Measurements from ENCODE around the gene ANKZF1.
A peak's percentile ranks its signal among the peaks of the same experiment; 100 is the strongest.

ANKZF1 gene

DNA sequence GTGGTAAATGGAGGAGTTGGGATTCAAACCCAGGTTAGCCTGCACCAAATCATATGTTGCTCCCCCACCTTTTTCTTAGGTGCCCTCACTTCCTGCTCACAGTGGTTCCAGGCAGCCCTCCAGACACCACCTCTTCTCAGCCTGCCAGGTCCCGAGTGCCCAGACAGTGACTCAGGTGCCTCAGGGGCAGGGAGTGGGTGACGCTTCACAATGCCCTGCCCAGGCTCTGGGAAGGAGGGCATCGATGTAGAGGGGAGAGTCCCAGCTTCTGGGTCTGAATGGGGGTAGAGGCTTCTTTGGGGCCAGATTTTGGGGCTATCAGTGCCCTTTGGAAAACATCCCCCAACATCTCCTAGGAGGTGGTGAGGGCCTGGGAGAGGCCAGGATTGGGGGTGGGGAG, 44.3 kb downstream of the ANKZF1 start:
- Histone ChIP-seq H3K36me3 (ENCODE audit: insufficient read depth, low read length) (no peaks in the 10 kb centered on the region), H3K27ac (ENCODE audit: low read length) (no peak overlapping the region), H3K9ac (ENCODE audit: low read depth, low read length) (no peak overlapping the region), H2AFZ (ENCODE audit: low read depth, low read length) (no peak overlapping the region), H3K79me2 (ENCODE audit: insufficient read depth, low read length) (no peaks in the 10 kb centered on the region), H3K27me3 (ENCODE audit: insufficient read depth, low read length, poor library complexity) (peaks cover 12% of the 10 kb centered on the region), H4K20me1 (ENCODE audit: insufficient read depth, low read length) (peaks cover 4% of the 10 kb centered on the region; the same call in 1 of the 2 replicates), H3K4me3 (ENCODE audit: low read depth in 1 of 2, low read length in 2 of 2) (no peak overlapping the region), H3K9me3 (ENCODE audit: insufficient read depth, low read length, severe bottlenecking) (no peaks in the 10 kb centered on the region), H3K4me2 (ENCODE audit: insufficient read depth, low read length) (no peak overlapping the region), H3K4me1 (ENCODE audit: insufficient read depth, low read length) (peaks cover 16% of the 10 kb centered on the region)
- DNase-seq (no peak), ATAC-seq (ENCODE audit: insufficient read depth, low read depth) (no peak)
- TF ChIP-seq, protein P1, sequence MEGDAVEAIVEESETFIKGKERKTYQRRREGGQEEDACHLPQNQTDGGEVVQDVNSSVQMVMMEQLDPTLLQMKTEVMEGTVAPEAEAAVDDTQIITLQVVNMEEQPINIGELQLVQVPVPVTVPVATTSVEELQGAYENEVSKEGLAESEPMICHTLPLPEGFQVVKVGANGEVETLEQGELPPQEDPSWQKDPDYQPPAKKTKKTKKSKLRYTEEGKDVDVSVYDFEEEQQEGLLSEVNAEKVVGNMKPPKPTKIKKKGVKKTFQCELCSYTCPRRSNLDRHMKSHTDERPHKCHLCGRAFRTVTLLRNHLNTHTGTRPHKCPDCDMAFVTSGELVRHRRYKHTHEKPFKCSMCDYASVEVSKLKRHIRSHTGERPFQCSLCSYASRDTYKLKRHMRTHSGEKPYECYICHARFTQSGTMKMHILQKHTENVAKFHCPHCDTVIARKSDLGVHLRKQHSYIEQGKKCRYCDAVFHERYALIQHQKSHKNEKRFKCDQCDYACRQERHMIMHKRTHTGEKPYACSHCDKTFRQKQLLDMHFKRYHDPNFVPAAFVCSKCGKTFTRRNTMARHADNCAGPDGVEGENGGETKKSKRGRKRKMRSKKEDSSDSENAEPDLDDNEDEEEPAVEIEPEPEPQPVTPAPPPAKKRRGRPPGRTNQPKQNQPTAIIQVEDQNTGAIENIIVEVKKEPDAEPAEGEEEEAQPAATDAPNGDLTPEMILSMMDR (IDR thresholded peaks at IDR 0.05; ENCODE audit: borderline replicate concordance, extremely low read depth, low read length, poor library complexity, severe bottlenecking), result no peak
- no peak for TF ChIP-seq EZH2 (IDR thresholded peaks at IDR 0.05; ENCODE audit: borderline replicate concordance, low read depth, low read length, severe bottlenecking)

DNA sequence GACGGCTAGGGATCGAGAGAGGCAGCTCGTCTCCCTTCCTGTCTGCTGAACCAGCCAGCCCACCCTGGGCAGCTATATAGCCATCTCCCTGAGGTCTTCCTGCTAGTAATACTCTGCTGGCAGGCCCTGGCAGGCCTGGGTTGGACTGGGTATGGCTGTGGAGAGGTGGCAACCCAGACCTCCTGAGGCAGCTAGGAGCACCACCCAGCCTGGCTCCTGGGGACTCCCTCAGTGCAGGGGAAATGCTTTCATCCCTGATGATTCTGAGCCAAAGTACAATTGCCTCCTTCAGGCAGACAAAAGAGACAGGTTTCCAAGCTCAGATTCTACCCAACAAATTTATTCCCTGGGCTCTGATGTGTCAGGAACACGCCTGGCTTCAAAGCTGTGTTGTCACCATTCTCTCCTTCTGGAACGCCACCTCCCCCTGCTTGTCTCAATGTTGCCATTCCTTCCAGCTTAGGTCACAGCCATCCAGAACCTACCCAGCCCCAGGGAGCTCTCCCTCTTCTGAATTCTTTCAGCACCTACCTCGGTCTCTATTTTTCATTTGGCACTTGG, 44.8 kb downstream of the ANKZF1 start:
- peaks cover 4% of the 10 kb centered on the region; the same call in 1 of the 2 replicates for H4K20me1 ChIP-seq (ENCODE audit: insufficient read depth, low read length)
- H3K36me3 ChIP-seq (ENCODE audit: insufficient read depth, low read length), result no peaks in the 10 kb centered on the region
- no peaks in the 10 kb centered on the region for H3K79me2 ChIP-seq (ENCODE audit: insufficient read depth, low read length)
- ATAC-seq (ENCODE audit: insufficient read depth, low read depth) (no peak), DNase-seq (no peak)
- H3K4me3 ChIP-seq (ENCODE audit: low read depth in 1 of 2, low read length in 2 of 2), result no peak overlapping the region
- peaks cover 18% of the 10 kb centered on the region for H3K4me1 ChIP-seq (ENCODE audit: insufficient read depth, low read length)
- no peak overlapping the region for H3K4me2 ChIP-seq (ENCODE audit: insufficient read depth, low read length)
- H3K9me3 ChIP-seq (ENCODE audit: insufficient read depth, low read length, severe bottlenecking), result no peaks in the 10 kb centered on the region
- no peak overlapping the region for H2AFZ ChIP-seq (ENCODE audit: low read depth, low read length)
- peaks cover 11% of the 10 kb centered on the region for H3K27me3 ChIP-seq (ENCODE audit: insufficient read depth, low read length, poor library complexity)
- no peak overlapping the region for H3K9ac ChIP-seq (ENCODE audit: low read depth, low read length)
- no peak overlapping the region for H3K27ac ChIP-seq (ENCODE audit: low read length)
- TF ChIP-seq, protein P1 (IDR thresholded peaks at IDR 0.05; ENCODE audit: borderline replicate concordance, extremely low read depth, low read length, poor library complexity, severe bottlenecking), result no peak
- TF ChIP-seq EZH2 (IDR thresholded peaks at IDR 0.05; ENCODE audit: borderline replicate concordance, low read depth, low read length, severe bottlenecking), result no peak

DNA sequence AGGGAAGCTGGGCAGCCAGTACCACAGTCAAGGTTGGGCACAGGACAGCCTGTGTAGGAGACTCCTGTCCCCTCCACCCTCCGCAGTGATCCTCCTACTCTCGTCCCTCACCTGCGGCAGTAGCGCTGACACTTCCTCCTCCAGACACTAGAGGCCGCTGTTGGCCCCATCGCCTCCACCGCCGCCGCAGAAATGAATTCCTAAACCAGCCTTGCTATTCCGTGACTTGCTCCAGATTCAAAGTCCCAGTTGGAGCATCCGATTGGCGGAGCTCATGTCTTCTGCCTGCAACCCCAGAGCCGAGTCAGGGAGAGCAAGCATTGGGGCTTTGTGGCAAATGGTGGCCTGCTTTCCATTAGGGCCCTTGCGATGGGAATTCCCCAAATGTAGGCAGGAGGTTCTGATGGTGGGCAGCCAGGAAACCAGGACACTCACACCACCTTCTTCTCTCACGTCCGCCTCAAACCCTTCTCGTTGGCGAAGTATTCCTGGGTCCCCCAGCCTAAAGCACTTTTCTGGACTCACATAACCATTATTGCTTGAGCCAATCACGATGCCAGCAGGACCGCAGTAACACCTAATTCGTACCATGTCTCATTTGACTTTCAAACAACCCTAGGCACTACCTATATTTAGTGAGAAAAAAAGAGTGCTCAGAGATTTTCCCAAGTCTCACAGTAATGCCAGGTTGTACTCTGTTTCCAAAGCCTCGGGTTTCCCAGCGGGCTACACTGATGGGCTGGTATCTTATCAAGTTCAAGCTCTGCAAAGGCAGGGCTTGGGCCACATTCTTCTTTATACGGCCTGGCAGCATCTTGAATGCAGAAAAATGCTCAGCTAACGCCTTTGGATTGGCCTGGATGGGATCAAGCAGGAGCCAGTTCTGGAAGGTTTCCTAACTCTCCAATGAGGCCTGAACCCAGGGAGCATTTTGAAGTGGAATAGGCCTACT, 48.4 kb downstream of the ANKZF1 start:
- no peaks in the 10 kb centered on the region for H3K9me3 ChIP-seq (ENCODE audit: insufficient read depth, low read length, severe bottlenecking)
- ATAC-seq (ENCODE audit: insufficient read depth, low read depth) (peak; percentile 24), DNase-seq (peak; percentile 73)
- TF ChIP-seq, protein P1 (IDR thresholded peaks at IDR 0.05; ENCODE audit: borderline replicate concordance, extremely low read depth, low read length, poor library complexity, severe bottlenecking), result peak; percentile 99
- TF ChIP-seq EZH2 (IDR thresholded peaks at IDR 0.05; ENCODE audit: borderline replicate concordance, low read depth, low read length, severe bottlenecking), result no peak
- H3K27ac ChIP-seq (ENCODE audit: low read length), result peak overlapping the region; percentile 61; the same call in 1 of the 2 replicates
- peak overlapping the region in 1 of 2 experiments; percentile 60; a peak in 2 of 4 replicates for H3K4me3 ChIP-seq (ENCODE audit: low read depth in 1 of 2, low read length in 2 of 2)
- H3K27me3 ChIP-seq (ENCODE audit: insufficient read depth, low read length, poor library complexity), result no peaks in the 10 kb centered on the region
- H3K36me3 ChIP-seq (ENCODE audit: insufficient read depth, low read length), result 0 out of 2 replicates have a peak, but pooled peaks cover 2% of the 10 kb centered on the region
- H2AFZ ChIP-seq (ENCODE audit: low read depth, low read length), result peak overlapping the region; percentile 51; the same call in 1 of the 2 replicates
- peak overlapping the region; percentile 64; the same call in 1 of the 2 replicates for H3K9ac ChIP-seq (ENCODE audit: low read depth, low read length)
- H3K4me2 ChIP-seq (ENCODE audit: insufficient read depth, low read length), result peak overlapping the region; percentile 96
- H3K4me1 ChIP-seq (ENCODE audit: insufficient read depth, low read length), result peaks cover 27% of the 10 kb centered on the region
- H3K79me2 ChIP-seq (ENCODE audit: insufficient read depth, low read length), result no peaks in the 10 kb centered on the region
- H4K20me1 ChIP-seq (ENCODE audit: insufficient read depth, low read length), result peaks cover 4% of the 10 kb centered on the region; the same call in 1 of the 2 replicates

Data from DND-41 (cell line).